ELR (cell line): ENCODE results near the gene LZTR1.
"Not testable (repeated sequence)": the region's sequence is repeated elsewhere in the genome, so short reads cannot be mapped to it uniquely, and the experiment has no call there.

Experiments used
- DNase-seq: peaks from one replicate; pipeline ENCODE4 v3.0.0-alpha.2; 2015; ENCODE audit warnings: low read depth

LZTR1 gene

DNA sequence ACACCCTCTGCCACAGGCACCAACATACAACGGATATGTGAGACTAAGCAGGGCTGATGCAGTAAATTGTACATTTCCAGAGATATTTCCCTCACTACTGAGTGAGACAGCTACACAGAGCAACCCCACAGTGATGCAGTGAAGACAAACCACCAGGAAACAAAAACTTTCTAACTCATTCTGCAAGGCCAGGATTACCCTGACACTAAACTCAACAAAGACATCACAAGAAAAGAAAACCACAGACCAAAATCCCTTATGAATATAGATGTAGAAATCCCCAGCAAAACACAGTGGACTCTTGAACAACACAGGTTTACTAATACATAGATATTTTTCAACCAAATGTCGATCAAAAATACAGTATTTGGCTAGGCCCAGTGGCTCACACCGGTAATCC lies 51.8 kb downstream of the LZTR1 start:
- DNase-seq = no peak

DNA sequence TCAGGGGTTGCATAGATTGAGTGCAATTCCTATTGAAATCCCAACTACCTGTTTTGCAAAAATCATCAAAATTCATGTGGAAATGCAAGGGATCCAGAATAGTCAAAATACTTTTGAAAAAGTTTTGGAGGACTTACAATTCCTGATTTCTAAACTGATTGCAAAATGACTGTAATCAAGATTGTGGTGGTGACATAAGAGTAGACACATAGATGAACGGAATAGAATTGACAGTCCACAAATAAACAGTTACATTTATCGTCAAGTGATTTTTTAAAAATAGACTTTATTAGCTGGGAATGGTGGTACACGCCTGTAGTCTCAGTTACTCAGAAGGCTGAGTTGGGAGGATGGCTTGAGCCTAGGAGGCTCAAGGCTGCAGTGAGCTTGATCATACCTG lies 52.9 kb downstream of the LZTR1 start:
- DNase-seq = no peak

DNA sequence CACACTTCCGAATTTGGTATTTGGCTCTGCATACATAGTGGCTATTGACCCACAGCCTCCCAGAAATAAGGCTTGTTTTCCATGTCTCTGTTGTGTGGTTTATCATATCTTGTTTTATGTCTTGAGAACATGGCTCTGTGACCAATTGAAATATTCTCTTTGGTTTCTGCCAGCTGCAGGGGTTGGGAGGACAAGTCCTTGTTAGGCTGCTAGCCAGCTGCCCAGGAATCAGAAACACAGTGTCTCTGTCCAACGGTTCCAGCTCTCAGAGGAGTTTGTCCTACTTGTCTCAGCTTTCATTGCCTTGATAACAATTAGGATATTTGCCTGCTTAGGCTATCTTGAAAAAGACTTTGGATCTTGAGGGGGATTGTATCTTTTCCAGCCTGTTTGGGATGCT lies 56.3 kb downstream of the LZTR1 start:
- no peak for DNase-seq

- DNase-seq = not testable (repeated sequence)
Observed at GRCh38 chr22:21039158-21039557, 57.1 kb downstream of the LZTR1 start.

- DNase-seq = peak; percentile 87
Observed at GRCh38 chr22:21041937-21042336, 59.8 kb downstream of the LZTR1 start.

DNA sequence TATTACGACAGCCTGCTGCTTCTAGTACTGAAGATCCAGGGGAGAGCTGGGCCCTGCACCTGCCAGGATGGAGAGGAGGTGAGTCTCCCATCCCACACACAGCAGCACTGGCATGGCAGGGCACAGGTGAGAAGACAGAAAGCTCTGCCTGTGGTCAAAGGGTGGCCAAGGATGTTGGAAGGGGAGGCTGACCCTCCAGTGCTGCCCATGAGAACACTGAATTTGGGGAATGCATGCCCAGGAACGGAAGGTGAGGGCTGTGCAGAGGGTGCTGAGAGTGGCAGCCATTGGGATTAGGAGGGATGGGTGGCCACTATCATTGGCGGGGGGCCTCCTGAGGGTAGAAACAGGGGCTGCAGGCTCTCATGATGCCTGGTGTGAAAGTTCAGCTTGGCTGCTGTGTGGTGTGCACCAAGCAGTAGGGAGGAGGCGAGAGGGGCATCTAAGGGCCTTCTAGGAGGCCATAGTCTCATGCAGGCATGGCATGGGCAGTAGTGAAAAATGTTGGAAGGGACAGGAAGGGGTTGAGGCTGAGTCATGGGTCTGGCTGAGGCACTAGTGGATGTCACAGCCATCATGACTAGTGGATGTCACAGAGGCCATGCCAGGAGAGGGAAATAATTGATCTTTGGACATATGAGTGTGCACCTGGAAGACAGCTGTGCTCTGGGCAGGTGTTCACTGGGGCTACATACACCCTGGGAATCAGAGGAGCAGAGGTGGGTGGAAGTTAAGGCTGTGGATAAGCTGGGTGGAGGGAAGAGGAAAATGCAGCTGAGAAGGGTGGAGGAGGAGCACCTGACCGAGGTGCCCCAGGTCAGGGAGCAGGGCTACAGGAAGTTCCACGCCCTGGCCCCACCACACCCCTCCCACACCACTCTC lies 61.1 kb downstream of the LZTR1 start:
- peak; percentile 35 for DNase-seq

DNA sequence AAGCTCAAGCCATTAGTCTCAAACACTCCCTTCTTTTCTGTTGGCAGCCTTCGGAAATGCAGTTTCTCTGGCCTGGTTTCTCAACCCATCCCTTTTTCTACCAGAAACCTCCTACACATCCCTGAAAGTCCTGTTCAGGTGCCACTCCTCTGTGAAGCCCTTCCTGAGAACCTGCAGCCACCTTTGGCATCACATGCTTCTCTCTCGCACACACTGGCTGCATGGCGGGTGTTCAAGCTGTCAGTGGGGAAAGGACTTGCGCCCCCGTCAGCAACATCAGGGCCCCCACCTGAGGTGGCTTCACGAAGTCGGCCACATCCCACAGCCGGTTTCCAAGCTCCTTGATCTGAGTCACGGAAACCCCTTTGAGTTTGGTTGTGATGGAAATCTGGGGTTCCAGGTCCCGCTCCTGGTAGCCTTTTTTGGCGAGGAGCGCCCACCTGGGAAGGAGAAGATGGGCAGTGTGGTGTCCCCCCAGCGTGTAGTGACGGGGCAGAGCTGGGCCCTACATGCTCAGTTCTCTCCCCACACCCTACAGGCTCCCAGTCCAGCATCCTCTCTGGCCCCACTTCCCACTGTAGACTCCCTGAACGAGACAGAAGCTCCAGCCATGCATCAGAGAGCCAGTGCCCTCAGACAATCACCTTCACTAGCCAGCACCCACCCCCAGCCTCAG lies 61.9 kb downstream of the LZTR1 start:
- DNase-seq = no peak

DNA sequence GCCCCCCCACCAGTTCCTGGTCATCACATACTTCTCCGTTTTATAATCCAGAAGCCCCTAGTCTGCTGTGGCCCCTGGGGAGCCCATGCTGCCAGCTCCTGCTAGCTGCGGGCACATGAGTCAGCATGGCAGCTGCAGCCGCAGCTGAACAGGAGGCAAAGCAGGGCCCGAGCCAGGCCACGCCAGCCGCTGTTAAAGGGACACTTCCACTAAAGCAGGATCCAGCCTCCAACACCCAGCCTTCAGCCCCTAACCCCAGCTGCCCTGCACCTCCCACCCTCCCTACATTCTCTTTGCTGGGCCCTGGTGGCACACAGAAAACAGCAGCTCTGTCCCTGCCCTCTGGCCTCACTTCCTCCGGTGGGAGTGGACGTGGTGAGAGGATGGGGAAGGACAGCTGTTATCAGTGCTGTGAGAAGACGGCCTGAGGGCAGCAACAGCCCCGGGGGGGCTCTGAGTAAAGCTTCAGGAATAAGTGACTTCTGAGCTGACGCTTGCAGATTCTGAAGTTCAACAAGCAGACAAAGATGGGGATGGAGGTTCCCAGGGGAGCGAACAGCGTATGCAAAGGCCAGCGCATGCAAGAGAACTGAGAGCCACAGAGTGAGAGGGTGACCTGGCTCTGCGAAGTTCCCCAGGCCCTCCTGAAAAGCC lies 63.0 kb downstream of the LZTR1 start:
- peak; percentile 76 for DNase-seq

DNA sequence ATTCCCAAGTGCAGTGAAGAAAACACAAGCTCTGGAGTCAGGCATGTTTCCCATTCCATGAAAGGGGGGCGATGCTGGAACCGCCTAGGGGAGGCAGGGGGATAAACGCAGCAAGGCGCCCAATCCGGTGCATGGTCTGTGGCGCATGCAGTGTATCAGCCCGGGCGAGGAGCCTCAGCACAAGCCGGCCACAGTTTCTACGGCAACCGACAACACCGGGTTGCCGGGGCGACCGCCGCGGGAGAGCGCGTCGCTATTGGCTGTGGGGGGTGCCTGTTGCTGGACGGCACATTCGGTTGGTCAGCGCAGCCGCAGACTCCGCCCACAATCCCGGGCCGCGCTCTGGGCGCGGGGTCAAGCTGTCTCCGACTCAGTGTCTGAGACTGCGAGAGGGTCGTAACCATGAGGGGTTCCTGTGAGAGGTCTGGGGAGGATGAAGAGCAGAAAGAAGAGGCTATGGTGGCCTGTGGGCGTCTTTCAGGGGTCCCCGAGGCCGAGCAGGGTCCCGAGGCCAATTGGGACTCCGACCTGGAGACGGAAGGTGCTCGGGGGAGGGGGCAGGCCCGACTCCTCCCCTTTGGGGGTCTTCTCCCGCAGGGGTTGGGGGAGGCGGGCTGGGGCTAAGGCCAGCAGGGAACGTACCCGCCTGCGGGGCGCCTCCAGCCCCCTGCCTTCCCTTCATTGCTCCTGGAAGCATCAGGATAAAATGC lies 63.6 kb downstream of the LZTR1 start, which contains the start of gene LRRC74B:
LRRC74B (plus strand) TSS at position 362 of the 710 bp plus-strand sequence; CDS start at position 403, 41 bp downstream.
- peak; percentile 93 for DNase-seq

GRCh38 chr22:21047035-21047661 lies 65.1 kb downstream of the LZTR1 start:
- no peak for DNase-seq

DNA sequence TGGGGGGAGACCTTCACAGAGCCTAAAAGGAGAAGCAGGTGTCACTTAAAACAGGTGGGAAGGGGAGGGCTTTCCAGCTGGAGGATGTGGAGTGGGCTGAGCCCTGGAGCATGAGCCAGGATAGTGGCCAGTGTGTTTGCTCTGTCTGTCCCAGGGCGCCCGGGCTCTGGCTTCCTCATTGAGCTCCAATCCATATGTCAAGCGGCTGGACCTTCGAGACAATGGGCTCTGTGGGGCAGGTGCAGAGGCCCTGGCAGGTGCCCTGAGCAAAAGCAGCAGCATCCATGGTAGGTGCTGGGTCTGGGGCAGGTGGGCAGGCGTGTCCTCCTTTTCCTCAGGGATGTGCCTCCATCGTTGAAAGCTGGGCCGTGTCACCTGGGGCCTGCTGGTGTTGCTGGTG lies 65.6 kb downstream of the LZTR1 start:
- DNase-seq = no peak

- DNase-seq = not testable (repeated sequence)
Observed at GRCh38 chr22:21048448-21048847, 66.4 kb downstream of the LZTR1 start.
